H1 (cell line): ENCODE data around the gene PLA2G4A. TPM values are rescaled to one million over a fixed set of nuclear protein-coding genes. Genes with fewer than 3 reads are reported as not detected.

Experiments
- CTCF ChIA-PET: fragments of 300-600 bp; sonication (Branson Sonifier 250); formaldehyde crosslinking; loops from one replicate; lab custom pipeline; 2021; ENCODE audit not compliant: partially characterized antibody; lab: Charles Lee
- POLR2A ChIA-PET: fragments of 300-600 bp; sonication (Branson Sonifier 250); formaldehyde crosslinking; loops from one replicate; lab custom pipeline; 2021; ENCODE audit warnings: inconsistent platforms; ENCODE audit not compliant: partially characterized antibody; lab: Charles Lee
- DNase-seq, 2 experiments: peaks; one replicate each; pipeline versions ENCODE4 v3.0.0 to v3.0.0-alpha.2; 2010 to 2022; ENCODE audit warnings: low spot score in 2 of 2, low read depth in 1 of 2, mixed read lengths in 1 of 2
- FAIRE-seq: peaks from 2 replicates; lab custom pipeline; 2011; peaks lifted over from hg19 to GRCh38; lab: Jason Lieb, UNC
- H2AFZ ChIP-seq: 2 replicates; pipeline ENCODE4 v1.8.1; 2012; ENCODE audit warnings: low read length, inconsistent platforms
- H2AK5ac ChIP-seq: 2 replicates; pipeline ENCODE4 v1.6.1; 2013; ENCODE audit warnings: low read depth, low read length
- H2BK120ac ChIP-seq: replicated peaks from 2 replicates; pipeline ENCODE3; 2013; ENCODE audit warnings: low read depth, low read length, inconsistent platforms
- H2BK12ac ChIP-seq: 2 replicates; pipeline ENCODE4 v1.6.1; 2013; ENCODE audit warnings: low read depth, low read length
- H2BK15ac ChIP-seq: 2 replicates; pipeline ENCODE4 v1.6.1; 2013; ENCODE audit warnings: low read length
- H2BK20ac ChIP-seq: 2 replicates; pipeline ENCODE4 v1.6.1; 2013; ENCODE audit warnings: low read length
- H2BK5ac ChIP-seq: 2 replicates; pipeline ENCODE4 v1.6.1; 2013; ENCODE audit warnings: low read depth, low read length
- H3K14ac ChIP-seq: 2 replicates; pipeline ENCODE4 v1.6.1; 2013; ENCODE audit warnings: inconsistent platforms; ENCODE audit not compliant: insufficient read length
- H3K18ac ChIP-seq: 2 replicates; pipeline ENCODE4 v1.6.1; 2013; ENCODE audit warnings: low read length; ENCODE audit errors: extremely low read depth
- H3K23ac ChIP-seq: 2 replicates; pipeline ENCODE4 v1.6.1; 2013; ENCODE audit warnings: inconsistent platforms; ENCODE audit not compliant: insufficient read length
- H3K23me2 ChIP-seq: 2 replicates; pipeline ENCODE4 v1.6.1; 2013; ENCODE audit warnings: low read depth, low read length
- H3K27ac ChIP-seq: 2 replicates; pipeline ENCODE4 v1.6.1; 2011; ENCODE audit warnings: low read depth, low read length, inconsistent platforms
- H3K27me3 ChIP-seq, 4 experiments: replicated peaks in 1 of 4; 1 replicate in 1 of 4; 2 replicates in 3 of 4; pipeline versions ENCODE4 v1.6.1 to v1.8.1; 2011 to 2013; ENCODE audit warnings: low read length in 3 of 4, mild to moderate bottlenecking in 3 of 4, inconsistent platforms in 2 of 4, mixed read lengths in 2 of 4, moderate library complexity in 1 of 4; ENCODE audit not compliant: control insufficient read depth in 3 of 4, insufficient read depth in 3 of 4; ENCODE audit errors: extremely low read depth in 1 of 4
- H3K36me3 ChIP-seq, 4 experiments: 2 replicates each; pipeline versions ENCODE4 v1.6.1 to v1.8.1; 2011 to 2013; ENCODE audit warnings: mild to moderate bottlenecking in 4 of 4, low read length in 3 of 4, moderate library complexity in 2 of 4, control low read depth in 1 of 4, inconsistent platforms in 1 of 4; ENCODE audit not compliant: insufficient read depth in 4 of 4, control insufficient read depth in 2 of 4
- H3K4ac ChIP-seq: replicated peaks from 2 replicates; pipeline ENCODE3; 2013; ENCODE audit warnings: low read length, low read depth, mixed read lengths, inconsistent platforms; ENCODE audit not compliant: insufficient read length
- H3K4me1 ChIP-seq, 4 experiments: replicated peaks in 1 of 4; 1 replicate in 1 of 4; 2 replicates in 3 of 4; pipeline versions ENCODE4 v1.6.1 to v1.8.1; 2011 to 2013; ENCODE audit warnings: low read length in 3 of 4, inconsistent platforms in 2 of 4, mixed read lengths in 1 of 4; ENCODE audit not compliant: insufficient read depth in 4 of 4, control insufficient read depth in 3 of 4
- H3K4me2 ChIP-seq, 2 experiments: 2 replicates each; pipeline versions ENCODE4 v1.6.1 to v1.8.1; 2011 to 2013; ENCODE audit warnings: low read depth in 2 of 2, low read length in 2 of 2, control low read depth in 1 of 2, inconsistent platforms in 1 of 2, mild to moderate bottlenecking in 1 of 2; ENCODE audit not compliant: insufficient read depth in 1 of 2
- H3K4me3 ChIP-seq, 4 experiments: fragments of 200-600, 300-600 bp in 1 of 4; sonication (generic), shearing (Covaris generic), sonication (Bioruptor Twin) in 1 of 4; 2 replicates each; pipeline versions ENCODE4 v1.5.1 to v1.8.1; 2011 to 2016; ENCODE audit warnings: low read length in 4 of 4, low read depth in 3 of 4, control low read depth in 2 of 4, inconsistent platforms in 2 of 4, mild to moderate bottlenecking in 2 of 4, mixed read lengths in 1 of 4, moderate library complexity in 1 of 4; ENCODE audit not compliant: insufficient read depth in 2 of 4; ENCODE audit errors: extremely low read depth in 1 of 4
- H3K56ac ChIP-seq: replicated peaks from 2 replicates; pipeline ENCODE3; 2013; ENCODE audit warnings: low read depth, mild to moderate bottlenecking, mixed read lengths, low read length, inconsistent platforms; ENCODE audit not compliant: insufficient read length
- H3K79me1 ChIP-seq: 2 replicates; pipeline ENCODE4 v1.6.1; 2013; ENCODE audit warnings: low read depth, low read length, control low read depth
- H3K79me2 ChIP-seq, 2 experiments: 2 replicates each; pipeline versions ENCODE4 v1.6.1 to v1.8.1; 2012 to 2013; ENCODE audit warnings: low read length in 2 of 2, mild to moderate bottlenecking in 2 of 2, inconsistent platforms in 1 of 2; ENCODE audit not compliant: insufficient read depth in 2 of 2, control insufficient read depth in 1 of 2
- H3K9ac ChIP-seq, 4 experiments: replicated peaks in 1 of 4; 1 replicate in 1 of 4; 2 replicates in 3 of 4; pipeline versions ENCODE4 v1.6.1 to v1.8.1; 2011 to 2013; ENCODE audit warnings: low read depth in 3 of 4, low read length in 3 of 4, control low read depth in 2 of 4, mild to moderate bottlenecking in 2 of 4, moderate library complexity in 2 of 4, inconsistent platforms in 1 of 4; ENCODE audit errors: extremely low read depth in 1 of 4
- H3K9me3 ChIP-seq, 2 experiments: 2 replicates each; pipeline versions ENCODE4 v1.6.1 to v1.8.1; 2012 to 2013; ENCODE audit warnings: mild to moderate bottlenecking in 2 of 2, moderate library complexity in 2 of 2, control low read depth in 1 of 2, inconsistent platforms in 1 of 2, low read depth in 1 of 2, low read length in 1 of 2, mixed read lengths in 1 of 2; ENCODE audit not compliant: insufficient read depth in 2 of 2
- H4K20me1 ChIP-seq, 2 experiments: replicated peaks in 1 of 2; 2 replicates each; pipeline versions ENCODE3 to v1.8.1; 2011 to 2013; ENCODE audit warnings: inconsistent platforms in 2 of 2, low read length in 2 of 2, mild to moderate bottlenecking in 1 of 2; ENCODE audit not compliant: insufficient read depth in 2 of 2, control insufficient read depth in 1 of 2
- H4K5ac ChIP-seq: 2 replicates; pipeline ENCODE4 v1.6.1; 2013; ENCODE audit warnings: low read length, low read depth, mixed read lengths, inconsistent platforms; ENCODE audit not compliant: insufficient read length
- H4K8ac ChIP-seq: 2 replicates; pipeline ENCODE4 v1.8.0; 2013; ENCODE audit warnings: mild to moderate bottlenecking, moderate library complexity, low read length, inconsistent platforms; ENCODE audit not compliant: insufficient read depth; ENCODE audit errors: extremely low read depth
- H4K91ac ChIP-seq: replicated peaks from 2 replicates; pipeline ENCODE3; 2013; ENCODE audit warnings: low read length, mixed read lengths, inconsistent platforms; ENCODE audit not compliant: insufficient read length
- ATF3 ChIP-seq: IDR thresholded peaks from 2 replicates; pipeline ENCODE4 v1.6.1; 2011; ENCODE audit warnings: low read depth, mild to moderate bottlenecking, low read length; ENCODE audit not compliant: insufficient read depth
- CHD1 ChIP-seq: IDR thresholded peaks from 2 replicates; pipeline ENCODE4 v1.6.1; 2012; ENCODE audit warnings: low read depth, low read length, improper control_type of control experiment
- CREB1 ChIP-seq: IDR thresholded peaks from 2 replicates; pipeline ENCODE4 v1.6.1; 2012; ENCODE audit warnings: inconsistent platforms
- EP300 ChIP-seq, 2 experiments: IDR thresholded peaks; 1 replicate in 1 of 2; 2 replicates in 1 of 2; pipeline ENCODE4 v1.6.1; 2011 to 2012; ENCODE audit warnings: low read depth in 2 of 2, low read length in 2 of 2, mild to moderate bottlenecking in 2 of 2, borderline replicate concordance in 1 of 2, inconsistent platforms in 1 of 2, moderate library complexity in 1 of 2
- EZH2 ChIP-seq: fragments of 200-600 bp; sonication (generic); IDR thresholded peaks from 2 replicates; pipeline ENCODE4 v1.7.1; 2012; ENCODE audit warnings: low read depth, mild to moderate bottlenecking, moderate library complexity, low read length, inconsistent platforms; ENCODE audit not compliant: severe bottlenecking
- HDAC6 ChIP-seq: IDR thresholded peaks from one replicate; pipeline ENCODE4 v1.7.1; 2012; ENCODE audit warnings: low read depth, mild to moderate bottlenecking, inconsistent platforms, low read length, moderate library complexity
- PHF8 ChIP-seq: fragments of 200-600 bp; sonication (generic); conservative IDR thresholded peaks from 2 replicates; pipeline ENCODE4 v1.7.1; 2012; ENCODE audit warnings: low read depth, mild to moderate bottlenecking, inconsistent platforms, low read length, moderate library complexity
- POLR2A ChIP-seq, 2 experiments: IDR thresholded peaks; 1 replicate in 1 of 2; 2 replicates in 1 of 2; pipeline ENCODE4 v1.6.1; 2011; ENCODE audit warnings: low read depth in 2 of 2, low read length in 2 of 2, mild to moderate bottlenecking in 2 of 2; ENCODE audit errors: control extremely low read depth in 1 of 2
- RAD21 ChIP-seq, 2 experiments: IDR thresholded peaks in 1 of 2; conservative IDR thresholded peaks in 1 of 2; 2 replicates each; pipeline ENCODE4 v1.6.1; 2011; ENCODE audit warnings: low read depth in 2 of 2, low read length in 2 of 2, improper control_type of control experiment in 1 of 2, inconsistent platforms in 1 of 2, mild to moderate bottlenecking in 1 of 2, moderate library complexity in 1 of 2
- RFX5 ChIP-seq: IDR thresholded peaks from 2 replicates; pipeline ENCODE4 v1.6.1; 2011; ENCODE audit warnings: low read depth, low read length, improper control_type of control experiment, borderline replicate concordance
- RNF2 ChIP-seq: fragments of 200-900, 300-1000 bp; sonication (generic); IDR thresholded peaks from 2 replicates; pipeline ENCODE4 v1.7.1; 2016; ENCODE audit warnings: borderline replicate concordance, low read depth, mild to moderate bottlenecking, antibody characterized with exemption, low read length; ENCODE audit not compliant: poor library complexity, severe bottlenecking; ENCODE audit errors: missing control alignments
- SIX5 ChIP-seq: IDR thresholded peaks from 2 replicates; pipeline ENCODE4 v1.6.1; 2011; ENCODE audit warnings: mild to moderate bottlenecking, low read depth, low read length
- SRF ChIP-seq: IDR thresholded peaks from 2 replicates; pipeline ENCODE4 v1.6.1; 2011; ENCODE audit warnings: mild to moderate bottlenecking, low read depth, low read length, moderate library complexity
- SUZ12 ChIP-seq: fragments of 200-600 bp; sonication (generic); IDR thresholded peaks from 2 replicates; pipeline ENCODE4 v1.6.1; 2012; ENCODE audit warnings: mild to moderate bottlenecking, inconsistent platforms, low read length, moderate library complexity, mixed read lengths
- TBP ChIP-seq: IDR thresholded peaks from 2 replicates; pipeline ENCODE4 v1.6.1; 2011; ENCODE audit warnings: low read depth, low read length, improper control_type of control experiment
- polyA plus RNA-seq, 7 experiments: library from polyadenylated mRNA; depleted of rRNA in 3 of 7; stranded (reverse) in 5 of 7; unstranded in 2 of 7; fragments of >200 nt in 5 of 7; fragments of 200-250 nt in 2 of 7; gene quantifications; 1 replicate in 5 of 7; 2 replicates in 1 of 7; 4 replicates in 1 of 7; pipeline versions ENCODE4 v1.2.1 to v1.2.3, GENCODE V29; 2011 to 2013; ENCODE audit warnings: missing spikeins in 2 of 7, mixed read lengths in 2 of 7
- total RNA-seq: library from RNA; stranded (reverse); fragmentation: NEBNext Ultra II Directional; extraction: Animal tissue kit (Norgen Biotek cat#: 25700); gene quantifications from 2 replicates; pipeline ENCODE4 v1.2.1, GENCODE V29; 2021

The PLA2G4A gene
- total and polyA plus RNA-seq, 2 of the 8 experiments (the other 6 are each of a cell fraction or from before 2014, with no cell fraction given), result 0.63 to 1.4 TPM

- Histone ChIP-seq H3K27me3 (no peaks in the 10 kb centered on the region), H3K4me3 (no peak overlapping the region), H3K23ac (no peak overlapping the region), H3K79me2 (no peaks in the 10 kb centered on the region), H2BK12ac (no peak overlapping the region), H2BK5ac (no peak overlapping the region), H2BK120ac (no peak overlapping the region), H4K5ac (no peak overlapping the region), H3K18ac (no peak overlapping the region), H3K4ac (no peak overlapping the region), H3K56ac (no peak overlapping the region), H3K36me3 (no peaks in the 10 kb centered on the region), H2AK5ac (no peak overlapping the region), H2BK20ac (no peak overlapping the region), H3K9me3 (no peaks in the 10 kb centered on the region), H2BK15ac (no peak overlapping the region), H4K8ac (no peak overlapping the region), H4K20me1 (no peaks in the 10 kb centered on the region), H3K9ac (no peak overlapping the region), H3K79me1 (no peaks in the 10 kb centered on the region), H3K4me2 (no peak overlapping the region), H2AFZ (no peak overlapping the region), H3K14ac (no peak overlapping the region), H3K27ac (no peak overlapping the region), H4K91ac (no peak overlapping the region), H3K4me1 (no peaks in the 10 kb centered on the region), H3K23me2 (no peaks in the 10 kb centered on the region)
- no peak for DNase-seq
- ChIA-PET CTCF (interaction anchor here (1.1 kb wide), 1 partner anchor 212 kb away, joined by 3 read pairs; no protein-coding TSS in a partner anchor), POLR2A (no interaction called here)
- no peak for FAIRE-seq
- TF ChIP-seq HDAC6 (no peak), TBP (no peak), RNF2 (no peak), EP300 (IDR thresholded peaks at IDR 0.05; ENCODE audit: borderline replicate concordance in 1 of 2, low read depth in 2 of 2, low read length in 2 of 2) (no peak), SIX5 (no peak), ATF3 (no peak), SRF (no peak), PHF8 (no peak), POLR2A (IDR thresholded peaks at IDR 0.05; ENCODE audit: control extremely low read depth in 1 of 2, low read depth in 2 of 2, low read length in 2 of 2) (no peak), CREB1 (no peak), RAD21 (IDR thresholded peaks at IDR 0.05 in 1 of 2, conservative IDR thresholded peaks at IDR 0.05 in 1 of 2; ENCODE audit: low read depth in 2 of 2, low read length in 2 of 2) (no peak), CHD1 (no peak), SUZ12 (no peak), EZH2 (no peak), RFX5 (no peak)
Observed at GRCh38 chr1:186892936-186893335, 64.2 kb downstream of the PLA2G4A start.
